Activated CD4-positive, alpha-beta T cell treated with anti-CD3 and anti-CD28 coated beads, Interleukin-2, amount 50 U/mL, for 48 hours (primary cell): Measurements from ENCODE around the gene MUS81.

Source experiments
- DNase-seq, 2 experiments: peaks; one replicate each; pipeline ENCODE4 v3.0.0-alpha.2; 2020

MUS81 gene

DNA sequence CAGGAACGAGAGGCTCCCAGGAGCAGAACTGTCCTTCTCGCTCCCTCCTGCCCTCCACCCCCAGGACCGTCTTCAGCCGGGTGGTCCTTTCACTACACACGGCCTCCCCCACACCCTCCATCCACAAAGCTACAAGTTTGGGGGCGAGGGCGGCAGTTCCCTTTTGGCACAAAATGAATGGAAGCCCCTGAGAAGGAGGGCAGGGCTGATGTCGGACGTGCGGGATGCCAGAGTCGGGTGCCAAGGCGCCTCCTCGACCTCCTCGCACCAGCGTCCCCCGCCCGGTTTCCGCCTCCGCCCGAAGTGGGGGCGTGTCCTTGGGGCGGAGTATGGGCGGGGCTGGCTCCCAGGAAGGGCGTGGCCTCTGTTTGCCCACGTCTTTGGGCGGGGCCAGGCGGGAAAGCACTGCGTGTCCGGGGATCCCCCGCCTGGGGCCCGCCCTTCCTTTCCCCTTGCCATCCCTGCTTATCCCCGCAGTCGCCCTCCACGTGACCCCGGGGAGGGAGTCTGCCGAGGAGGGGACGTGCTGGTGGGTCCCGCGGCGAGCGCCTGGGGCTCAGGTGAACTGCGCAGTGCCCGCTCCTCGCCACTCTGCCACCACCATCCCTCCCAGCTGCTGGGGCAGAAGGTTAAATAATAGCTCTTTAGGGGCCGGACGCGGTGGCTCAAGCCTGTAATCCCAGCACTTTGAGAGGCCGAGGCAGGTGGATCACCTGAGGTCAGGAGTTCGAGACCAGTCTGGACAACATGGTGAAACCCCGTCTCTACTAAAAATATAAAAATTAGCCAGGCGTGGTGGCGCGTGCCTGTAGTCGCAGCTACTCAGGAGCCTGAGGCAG, 13.3 kb downstream of the MUS81 start:
- DNase-seq = peak; percentile 98

DNA sequence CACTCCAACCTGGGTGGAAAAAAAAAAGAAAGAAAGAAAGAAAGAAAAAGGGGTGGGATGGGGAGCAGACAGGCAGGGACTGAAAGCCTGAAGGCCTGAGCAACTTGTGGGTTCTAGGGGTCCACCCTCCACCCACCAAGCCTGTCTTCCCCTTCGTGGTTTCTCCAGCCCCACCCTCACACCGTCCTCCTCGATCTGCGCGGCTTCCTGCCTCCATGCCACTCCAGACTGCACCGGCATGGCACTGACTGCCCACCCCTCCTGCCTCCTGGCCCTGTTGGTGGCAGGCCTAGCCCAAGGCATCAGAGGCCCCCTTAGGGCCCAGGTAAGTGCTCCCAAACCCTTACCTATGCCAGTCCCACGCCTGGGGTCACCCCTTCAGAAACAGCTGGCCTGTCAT, 19.4 kb downstream of the MUS81 start, which contains the start of gene CTSW:
Gene CTSW, plus strand, starts transcription at position 221 of the 400 bp plus-strand sequence. Its CDS starts 18 bp downstream, at position 239.
- DNase-seq = peak in 1 of 2 experiments; percentile 32

DNA sequence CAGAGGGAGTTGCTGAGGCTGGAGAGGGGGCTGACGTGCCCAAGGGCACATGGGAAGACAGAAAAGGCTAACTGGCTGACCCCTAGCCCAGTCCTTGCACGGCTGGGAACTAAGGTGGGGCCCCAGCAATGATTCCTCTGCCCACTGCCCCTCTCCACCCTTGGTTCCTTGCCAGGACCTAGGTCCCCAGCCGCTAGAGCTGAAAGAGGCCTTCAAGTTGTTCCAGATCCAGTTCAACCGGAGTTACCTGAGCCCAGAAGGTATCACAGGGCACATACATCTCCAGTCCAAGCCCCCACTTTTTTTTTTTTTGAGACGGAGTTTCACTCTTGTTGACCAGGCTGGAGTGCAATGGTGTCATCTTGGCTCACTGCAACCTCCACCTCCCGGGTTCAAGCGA, 19.8 kb downstream of the MUS81 start:
- no peak for DNase-seq

GRCh38 chr11:65880844-65881421, 20.7 kb downstream of the MUS81 start:
- no peak for DNase-seq

DNA sequence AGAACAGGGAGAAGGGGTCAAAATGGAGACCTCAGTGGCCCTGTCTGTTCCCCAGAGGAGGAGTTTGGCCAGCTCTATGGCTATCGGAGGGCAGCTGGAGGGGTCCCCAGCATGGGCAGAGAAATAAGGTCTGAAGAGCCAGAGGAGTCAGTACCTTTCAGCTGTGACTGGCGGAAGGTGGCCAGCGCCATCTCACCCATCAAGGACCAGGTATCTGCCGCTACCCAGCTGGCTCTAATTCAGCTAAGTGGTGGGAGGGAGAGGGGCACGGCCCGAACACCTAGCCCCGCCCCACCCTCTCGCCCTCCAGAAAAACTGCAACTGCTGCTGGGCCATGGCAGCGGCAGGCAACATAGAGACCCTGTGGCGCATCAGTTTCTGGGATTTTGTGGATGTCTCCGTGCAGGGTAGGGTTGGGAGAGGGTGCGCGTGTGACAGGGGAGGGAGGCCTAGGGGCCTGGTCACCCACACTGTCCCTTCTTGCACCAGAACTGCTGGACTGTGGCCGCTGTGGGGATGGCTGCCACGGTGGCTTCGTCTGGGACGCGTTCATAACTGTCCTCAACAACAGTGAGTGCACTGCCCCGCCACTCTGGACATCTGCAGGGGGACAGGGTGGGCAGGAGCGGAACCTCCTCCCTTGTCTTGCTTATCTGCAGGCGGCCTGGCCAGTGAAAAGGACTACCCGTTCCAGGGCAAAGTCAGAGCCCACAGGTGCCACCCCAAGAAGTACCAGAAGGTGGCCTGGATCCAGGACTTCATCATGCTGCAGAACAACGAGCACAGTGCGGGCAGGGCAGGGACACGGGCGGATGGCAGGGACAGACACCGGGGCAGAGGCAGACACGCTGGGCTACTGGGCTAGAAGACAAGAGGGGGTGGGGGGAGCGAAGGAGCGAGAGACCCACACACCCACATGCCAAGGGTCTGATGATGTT, 22.2 kb downstream of the MUS81 start:
- DNase-seq = no peak

DNA sequence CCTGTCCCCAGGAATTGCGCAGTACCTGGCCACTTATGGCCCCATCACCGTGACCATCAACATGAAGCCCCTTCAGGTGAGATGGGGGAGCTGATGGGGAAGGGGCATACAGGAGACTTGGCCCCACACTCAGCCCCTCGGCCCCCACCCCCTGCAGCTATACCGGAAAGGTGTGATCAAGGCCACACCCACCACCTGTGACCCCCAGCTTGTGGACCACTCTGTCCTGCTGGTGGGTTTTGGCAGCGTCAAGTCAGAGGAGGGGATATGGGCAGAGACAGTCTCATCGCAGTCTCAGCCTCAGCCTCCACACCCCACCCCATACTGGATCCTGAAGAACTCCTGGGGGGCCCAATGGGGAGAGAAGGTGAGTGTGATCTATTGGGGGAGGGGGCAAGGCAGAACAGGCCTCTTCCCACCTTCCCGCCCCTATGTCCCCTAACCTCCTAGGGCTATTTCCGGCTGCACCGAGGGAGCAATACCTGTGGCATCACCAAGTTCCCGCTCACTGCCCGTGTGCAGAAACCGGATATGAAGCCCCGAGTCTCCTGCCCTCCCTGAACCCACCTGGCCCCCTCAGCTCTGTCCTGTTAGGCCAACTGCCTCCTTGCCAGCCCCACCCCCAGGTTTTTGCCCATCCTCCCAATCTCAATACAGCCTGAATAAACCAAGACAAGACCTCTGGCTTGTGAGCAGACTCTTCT, 23.0 kb downstream of the MUS81 start:
- DNase-seq = no peak

- DNase-seq = no peak
Measured at GRCh38 chr11:65883786-65884715, 23.8 kb downstream of the MUS81 start.

DNA sequence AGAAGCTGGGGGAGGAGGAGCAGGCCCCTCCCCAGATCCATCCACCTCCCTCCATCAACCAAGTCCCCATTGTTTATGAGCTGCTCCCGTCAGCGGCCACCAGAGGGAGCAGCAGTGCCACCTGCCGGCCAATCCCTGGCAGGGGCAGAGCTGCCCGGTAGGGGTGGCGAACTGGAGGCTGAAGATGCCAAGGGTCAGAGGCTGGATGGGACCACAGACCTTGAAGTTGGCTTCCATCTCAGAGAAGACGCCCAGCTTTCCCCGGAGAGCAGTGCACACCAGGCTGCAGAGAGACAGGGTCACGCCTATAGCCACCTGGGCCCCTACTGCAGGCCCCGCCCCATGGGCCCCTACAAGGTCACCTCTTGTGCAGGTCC, 24.5 kb downstream of the MUS81 start:
- DNase-seq = peak; percentile 84 to 86

DNA sequence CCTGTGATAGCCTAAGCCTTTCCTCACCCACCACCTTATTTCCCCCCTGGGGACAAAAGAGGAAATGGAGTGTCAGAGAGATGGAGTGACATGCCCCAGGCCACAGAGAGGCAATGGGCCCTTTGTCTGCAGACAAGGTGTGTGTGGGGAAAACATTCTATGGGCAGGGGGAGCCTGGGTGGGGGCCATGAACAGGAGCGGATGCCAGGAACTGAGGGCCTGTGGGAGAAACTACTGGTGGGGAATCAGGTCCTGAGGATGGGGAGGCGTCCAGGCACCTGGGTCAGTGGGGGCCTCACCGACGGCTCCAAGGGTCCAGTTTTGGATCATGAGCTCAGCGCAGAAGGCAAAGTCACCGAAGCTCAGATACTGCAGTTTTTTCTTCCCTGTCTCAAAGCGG, 25.0 kb downstream of the MUS81 start:
- DNase-seq = no peak

GRCh38 chr11:65885808-65886536, 25.7 kb downstream of the MUS81 start:
- no peak for DNase-seq

DNA sequence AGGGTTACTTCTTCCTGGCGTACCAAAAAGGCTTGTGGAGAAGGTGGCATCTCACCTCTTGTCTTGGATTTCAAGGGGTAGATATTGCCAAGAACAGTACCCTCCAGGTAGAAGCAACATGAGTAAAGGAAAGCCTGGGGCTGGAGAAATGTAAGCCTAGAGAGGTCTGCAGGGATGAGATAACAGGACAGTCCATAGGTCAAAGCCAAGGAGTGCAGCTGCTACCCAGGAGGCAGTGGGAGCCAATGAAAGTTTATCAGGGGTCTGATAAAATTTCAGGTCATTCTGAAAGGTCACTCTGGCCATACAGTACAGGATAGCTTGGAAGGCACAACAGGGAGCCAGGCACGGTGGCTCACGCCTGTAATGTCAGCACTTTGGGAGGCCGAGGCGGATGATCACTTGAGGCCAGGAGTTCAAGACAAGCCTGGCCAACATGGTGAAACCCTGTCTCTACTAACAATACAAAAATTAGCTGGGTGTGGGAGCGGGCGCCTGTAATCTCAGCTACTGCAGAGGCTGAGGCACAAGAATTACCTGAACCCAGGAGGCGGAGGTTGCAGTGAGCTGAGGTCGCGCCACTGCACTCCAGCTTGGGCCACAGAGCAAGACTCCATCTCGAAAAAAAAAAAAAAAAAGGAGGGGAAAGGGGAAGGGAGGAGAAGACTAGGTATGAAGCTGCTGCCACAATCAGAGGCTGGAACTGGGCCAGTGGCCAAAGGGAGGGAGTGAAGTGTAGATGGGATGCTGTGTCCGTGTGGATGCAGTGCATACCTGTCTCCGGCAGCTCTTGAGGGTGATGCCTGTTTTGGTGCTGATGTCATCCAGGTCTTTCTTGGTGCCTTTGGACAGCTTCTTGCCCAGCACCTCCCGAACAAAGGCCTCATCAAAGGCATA, 26.8 kb downstream of the MUS81 start:
- no peak for DNase-seq

GRCh38 chr11:65887723-65888162, 27.5 kb downstream of the MUS81 start:
- DNase-seq = no peak

GRCh38 chr11:65888163-65888814, 28.1 kb downstream of the MUS81 start, which contains the start of gene FIBP:
TSS of gene FIBP (minus strand) at chr11:65888471. CDS start at chr11:65888418, 53 bp downstream.
- peak; percentile 97 to 98 for DNase-seq

DNA sequence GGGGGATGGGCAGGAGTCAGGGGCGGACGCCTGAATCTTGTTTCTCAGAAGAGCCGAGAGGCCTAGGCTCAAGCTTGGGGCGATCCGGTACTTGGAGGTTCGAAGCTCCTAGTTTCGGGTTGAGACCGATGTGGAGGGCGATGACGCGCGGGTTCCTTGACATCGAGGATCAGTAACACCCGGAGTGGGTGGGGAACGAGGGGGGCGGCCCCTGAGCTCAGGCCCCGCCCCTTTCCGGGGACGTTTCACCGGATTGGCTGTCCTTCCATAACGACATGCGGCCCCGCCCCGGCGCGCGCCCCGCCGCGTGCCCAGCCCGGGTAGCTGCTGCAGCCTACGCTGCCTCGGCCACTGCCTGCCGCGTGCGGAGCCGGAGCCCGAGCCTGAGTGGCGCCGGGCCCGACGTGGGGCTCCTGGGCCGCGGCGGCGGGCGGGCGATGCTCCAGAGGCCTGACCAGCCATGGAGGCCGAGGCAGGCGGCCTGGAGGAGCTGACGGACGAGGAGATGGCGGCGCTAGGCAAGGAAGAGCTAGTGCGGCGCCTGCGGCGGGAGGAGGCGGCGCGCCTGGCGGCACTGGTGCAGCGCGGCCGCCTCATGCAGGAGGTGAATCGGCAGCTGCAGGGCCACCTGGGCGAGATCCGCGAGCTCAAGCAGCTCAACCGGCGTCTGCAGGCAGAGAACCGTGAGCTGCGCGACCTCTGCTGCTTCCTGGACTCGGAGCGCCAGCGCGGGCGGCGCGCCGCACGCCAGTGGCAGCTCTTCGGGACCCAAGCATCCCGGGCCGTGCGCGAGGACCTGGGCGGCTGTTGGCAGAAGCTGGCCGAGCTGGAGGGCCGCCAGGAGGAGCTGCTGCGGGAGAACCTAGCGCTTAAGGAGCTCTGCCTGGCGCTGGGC, 30.3 kb downstream of the MUS81 start, which contains the start of gene CCDC85B:
Gene CCDC85B, plus strand, starts transcription at position 350 of the 895 bp plus-strand sequence. Its CDS starts 111 bp downstream, at position 461.
- peak; percentile 99 for DNase-seq

DNA sequence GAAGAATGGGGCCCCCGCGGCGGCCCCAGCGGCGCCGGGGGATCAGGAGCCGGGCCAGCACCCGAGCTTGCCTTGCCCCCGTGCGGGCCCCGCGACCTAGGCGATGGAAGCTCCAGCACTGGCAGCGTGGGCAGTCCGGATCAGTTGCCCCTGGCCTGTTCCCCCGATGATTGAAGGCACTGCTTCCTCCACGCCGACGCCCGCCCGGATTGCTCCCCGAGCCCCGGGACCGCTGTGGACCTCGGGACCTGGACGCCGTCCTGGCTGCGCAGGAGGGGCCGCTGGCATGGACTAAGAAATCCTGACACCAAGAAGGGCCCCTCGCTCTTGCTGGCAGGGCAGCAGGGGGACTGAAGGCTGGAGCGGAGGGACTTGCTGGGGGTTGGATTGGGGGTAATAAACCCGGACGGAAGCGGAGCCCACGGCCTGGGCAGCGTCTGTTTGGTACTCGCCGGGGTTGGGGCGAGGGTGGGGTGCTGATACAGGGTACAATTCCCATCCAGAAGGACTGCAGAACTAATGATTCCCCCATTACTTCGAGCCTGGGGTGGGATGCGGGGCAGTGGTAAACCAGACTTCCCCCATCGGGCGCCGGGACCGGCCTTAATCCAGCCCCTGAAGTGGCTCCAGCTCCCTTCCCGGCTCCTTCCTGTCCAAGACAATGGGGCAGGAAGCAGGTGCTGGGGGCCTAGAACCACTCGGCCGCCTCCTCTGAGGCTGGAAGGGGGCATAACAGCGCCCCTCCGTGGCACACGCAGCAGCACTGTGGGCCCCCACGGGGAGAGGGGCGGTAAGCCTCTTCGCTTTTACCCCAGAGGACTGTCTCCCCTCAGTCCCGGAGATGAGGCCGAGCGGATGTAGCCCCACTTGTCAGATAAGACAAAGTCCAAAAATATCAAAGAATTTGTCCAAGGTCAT, 31.2 kb downstream of the MUS81 start:
- peak; percentile 52 to 57 for DNase-seq

DNA sequence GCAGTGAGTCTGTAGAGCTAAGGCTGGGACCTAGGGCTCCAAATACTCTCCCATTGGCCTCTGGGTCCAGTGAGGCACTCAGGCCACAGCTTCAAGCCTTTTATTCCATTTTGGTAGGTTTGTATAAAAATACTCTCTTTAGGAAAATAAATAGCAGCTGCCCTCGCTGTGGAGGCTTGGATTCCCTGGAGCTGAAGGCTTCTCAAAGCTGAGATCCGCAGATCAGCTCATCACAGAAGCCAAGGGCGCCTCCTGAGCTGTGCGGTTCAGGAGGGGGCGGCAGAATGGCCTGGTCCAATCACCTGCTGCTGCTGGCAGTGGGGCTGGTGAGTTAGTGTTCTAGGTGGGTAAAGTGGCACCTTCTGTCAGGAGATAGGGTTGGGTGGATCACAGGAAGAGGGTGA, 31.9 kb downstream of the MUS81 start:
- peak; percentile 53 to 59 for DNase-seq
